ENCODE results near the gene OSCP1. TPM values are rescaled to one million over a fixed set of nuclear protein-coding genes. Genes with fewer than 3 reads are reported as not detected.

The OSCP1 gene
- total and polyA plus RNA-seq, 2 experiments from 2014 or later: 6.9 to 10.2 TPM

GRCh38 chr1:36390411-36390810 lies 59.8 kb downstream of the OSCP1 start:
- no peak overlapping the region for H3K27ac ChIP-seq
- H4K20me1 ChIP-seq (ENCODE audit: insufficient read depth): no peaks in the 10 kb centered on the region

GRCh38 chr1:36389999-36390398 lies 60.3 kb downstream of the OSCP1 start:
- peaks cover 17% of the 10 kb centered on the region for H3K4me1 ChIP-seq (ENCODE audit: insufficient read depth)
- no peak overlapping the region for H2AFZ ChIP-seq
- H3K36me3 ChIP-seq (ENCODE audit: low read depth): peaks cover 3% of the 10 kb centered on the region; the same call in 1 of the 2 replicates
- in situ Hi-C loops (cut with MboI): no loop called here
- H3K79me2 ChIP-seq (ENCODE audit: insufficient read depth): peaks cover 36% of the 10 kb centered on the region
- peaks cover 37% of the 10 kb centered on the region for H3F3A ChIP-seq (ENCODE audit: insufficient read depth)
- WGBS, 2 experiments (ENCODE audit: low coverage in 1 of 2, low lambda C conversion rate in 2 of 2, missing lambda C conversion rate in 2 of 2): 100% methylated on average over 1 of the region's 1 CpG
- no peak overlapping the region; the same call in 1 of the 2 replicates for H3K9ac ChIP-seq
- no peak overlapping the region for H3K4me2 ChIP-seq (ENCODE audit: unreplicated experiment)
- no peak for DNase-seq
- no peaks in the 10 kb centered on the region for H3K9me3 ChIP-seq (ENCODE audit: low read depth)
- TF ChIP-seq EZH2 (IDR thresholded peaks at IDR 0.05; ENCODE audit: insufficient read depth, poor library complexity, severe bottlenecking) (no peak), EZH2phosphoT487 (IDR thresholded peaks at IDR 0.05; ENCODE audit: insufficient read depth, low read depth) (no peak)
- no peaks in the 10 kb centered on the region for H3K9me2 ChIP-seq (ENCODE audit: insufficient read depth)
- no peak overlapping the region for H3K27ac ChIP-seq
- no peaks in the 10 kb centered on the region for H4K20me1 ChIP-seq (ENCODE audit: insufficient read depth)
- no peaks in the 10 kb centered on the region for H3K27me3 ChIP-seq (replicated peaks; ENCODE audit: insufficient read depth)
- no peak overlapping the region for H3K4me3 ChIP-seq

More at GRCh38 chr1:36390411-36390810, 59.8 kb downstream of the OSCP1 start:
- Histone ChIP-seq H3K9ac (no peak overlapping the region), H3K27me3 (replicated peaks; ENCODE audit: insufficient read depth) (no peaks in the 10 kb centered on the region), H3K9me2 (ENCODE audit: insufficient read depth) (no peaks in the 10 kb centered on the region), H3K4me3 (no peak overlapping the region), H2AFZ (no peak overlapping the region), H3K4me1 (ENCODE audit: insufficient read depth) (peaks cover 17% of the 10 kb centered on the region), H3K9me3 (ENCODE audit: low read depth) (no peaks in the 10 kb centered on the region), H3K36me3 (ENCODE audit: low read depth) (peaks cover 3% of the 10 kb centered on the region; the same call in 1 of the 2 replicates), H3K79me2 (ENCODE audit: insufficient read depth) (peaks cover 36% of the 10 kb centered on the region), H3K4me2 (ENCODE audit: unreplicated experiment) (no peak overlapping the region), H3F3A (ENCODE audit: insufficient read depth) (peaks cover 37% of the 10 kb centered on the region)
- no peak for DNase-seq
- 100% methylated on average over 2 of the region's 2 CpGs for WGBS, 2 experiments (ENCODE audit: low coverage in 1 of 2, low lambda C conversion rate in 2 of 2, missing lambda C conversion rate in 2 of 2)
- in situ Hi-C loops (cut with MboI): no loop called here
- TF ChIP-seq EZH2phosphoT487 (IDR thresholded peaks at IDR 0.05; ENCODE audit: insufficient read depth, low read depth) (no peak), EZH2 (IDR thresholded peaks at IDR 0.05; ENCODE audit: insufficient read depth, poor library complexity, severe bottlenecking) (no peak)

- no peak overlapping the region for H2AFZ ChIP-seq
- peaks cover 42% of the 10 kb centered on the region for H3F3A ChIP-seq (ENCODE audit: insufficient read depth)
- H3K27me3 ChIP-seq (replicated peaks; ENCODE audit: insufficient read depth): no peaks in the 10 kb centered on the region
- H3K27ac ChIP-seq: no peak overlapping the region
- whole genome bisulfite sequencing, 2 experiments (ENCODE audit: low coverage in 1 of 2, low lambda C conversion rate in 2 of 2, missing lambda C conversion rate in 2 of 2): 92 to 96% methylated on average over 2 of the region's 2 CpGs
- H3K79me2 ChIP-seq (ENCODE audit: insufficient read depth): peaks cover 36% of the 10 kb centered on the region
- DNase-seq: no peak
- H3K4me3 ChIP-seq: no peak overlapping the region
- in situ Hi-C loops (cut with MboI): no loop called here
- no peaks in the 10 kb centered on the region for H4K20me1 ChIP-seq (ENCODE audit: insufficient read depth)
- H3K9ac ChIP-seq: no peak overlapping the region; the same call in 1 of the 2 replicates
- no peaks in the 10 kb centered on the region for H3K9me2 ChIP-seq (ENCODE audit: insufficient read depth)
- H3K9me3 ChIP-seq (ENCODE audit: low read depth): no peaks in the 10 kb centered on the region
- peaks cover 20% of the 10 kb centered on the region for H3K4me1 ChIP-seq (ENCODE audit: insufficient read depth)
- no peak overlapping the region for H3K4me2 ChIP-seq (ENCODE audit: unreplicated experiment)
- TF ChIP-seq EZH2 (IDR thresholded peaks at IDR 0.05; ENCODE audit: insufficient read depth, poor library complexity, severe bottlenecking): no peak
- no peak for TF ChIP-seq EZH2phosphoT487 (IDR thresholded peaks at IDR 0.05; ENCODE audit: insufficient read depth, low read depth)
- H3K36me3 ChIP-seq (ENCODE audit: low read depth): peaks cover 3% of the 10 kb centered on the region; the same call in 1 of the 2 replicates
These were observed 61.0 kb downstream of the OSCP1 start for GRCh38 chr1:36389261-36389660.

- 4% methylated on average over 10 of the region's 10 CpGs for WGBS, 2 experiments (ENCODE audit: low coverage in 1 of 2, low lambda C conversion rate in 2 of 2, missing lambda C conversion rate in 2 of 2)
- Histone ChIP-seq H3K9me3 (ENCODE audit: low read depth) (no peaks in the 10 kb centered on the region), H4K20me1 (ENCODE audit: insufficient read depth) (no peaks in the 10 kb centered on the region), H3K4me3 (peak overlapping the region; percentile 65), H3K9me2 (ENCODE audit: insufficient read depth) (no peaks in the 10 kb centered on the region), H3K27ac (peak overlapping the region; percentile 100), H3F3A (ENCODE audit: insufficient read depth) (peaks cover 44% of the 10 kb centered on the region), H3K79me2 (ENCODE audit: insufficient read depth) (peaks cover 38% of the 10 kb centered on the region), H2AFZ (peak overlapping the region; percentile 74), H3K27me3 (replicated peaks; ENCODE audit: insufficient read depth) (no peaks in the 10 kb centered on the region), H3K36me3 (ENCODE audit: low read depth) (no peaks in the 10 kb centered on the region), H3K9ac (peak overlapping the region; percentile 99), H3K4me2 (ENCODE audit: unreplicated experiment) (peak overlapping the region; percentile 90), H3K4me1 (ENCODE audit: insufficient read depth) (peaks cover 26% of the 10 kb centered on the region)
- TF ChIP-seq EZH2 (IDR thresholded peaks at IDR 0.05; ENCODE audit: insufficient read depth, poor library complexity, severe bottlenecking) (no peak), EZH2phosphoT487 (IDR thresholded peaks at IDR 0.05; ENCODE audit: insufficient read depth, low read depth) (no peak)
- DNase-seq: peak; percentile 96
- in situ Hi-C loops (cut with MboI): no loop called here
These were observed 62.9 kb downstream of the OSCP1 start for GRCh38 chr1:36387141-36387949.
